Vagina (tissue), 2 donors: ENCODE measurements around the gene SAT2.

Experiments
- POLR2A ChIP-seq, 2 donors: fragments of 450-650 bp; IDR thresholded peaks; one replicate each; pipeline ENCODE4 v1.6.1; 2017; ENCODE audit warnings: antibody characterized with exemption in 2 of 2, mild to moderate bottlenecking in 2 of 2, moderate library complexity in 2 of 2
- TF ChIP-seq, protein P1 (sequence below), 3 experiments: fragments of 450-650 bp in 2 of 3; fragments of 200-600 bp in 1 of 3; sonication (generic) in 1 of 3; IDR thresholded peaks; one replicate each; pipeline ENCODE4 v1.5.1; 2017 to 2019; ENCODE audit warnings: antibody characterized with exemption in 3 of 3, mild to moderate bottlenecking in 2 of 3, moderate library complexity in 2 of 3

DNA sequence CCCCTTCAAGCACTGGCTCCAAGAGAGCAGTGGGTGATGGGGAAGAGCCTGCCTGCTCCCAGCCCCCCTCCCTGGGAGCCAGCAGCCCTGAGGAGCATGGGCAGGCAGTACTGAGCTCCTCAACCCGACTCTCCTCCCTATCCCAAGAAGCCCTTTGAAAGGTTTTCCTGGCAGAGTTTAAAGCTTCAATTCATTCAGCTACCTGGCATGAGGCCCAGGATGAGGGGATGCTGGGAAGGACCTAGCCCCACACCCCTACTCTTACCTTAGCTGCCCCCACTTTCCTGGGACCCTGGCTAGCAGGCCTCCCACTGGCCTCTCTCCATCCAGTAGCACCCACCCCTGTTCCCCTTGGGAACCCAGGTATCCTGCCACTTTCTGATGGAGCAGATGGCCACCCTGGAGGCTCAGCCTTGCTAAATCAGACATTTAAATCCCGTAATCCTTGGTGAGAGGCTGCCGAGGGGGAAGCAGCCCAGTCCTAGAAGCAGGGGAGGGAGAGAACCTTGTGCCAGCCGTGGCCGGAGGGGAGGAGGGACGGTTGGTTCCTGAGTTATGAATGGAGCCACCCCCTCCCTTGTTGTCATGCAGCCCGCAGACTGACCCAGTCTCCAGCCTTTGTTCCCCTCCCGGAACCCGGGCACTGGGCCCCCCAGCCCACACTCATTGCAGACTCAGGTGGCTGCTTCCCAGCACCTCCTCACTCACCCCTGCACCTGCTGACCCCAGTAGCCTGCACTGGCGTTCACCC, 40.2 kb upstream of the SAT2 start:
- TF ChIP-seq, protein P1, sequence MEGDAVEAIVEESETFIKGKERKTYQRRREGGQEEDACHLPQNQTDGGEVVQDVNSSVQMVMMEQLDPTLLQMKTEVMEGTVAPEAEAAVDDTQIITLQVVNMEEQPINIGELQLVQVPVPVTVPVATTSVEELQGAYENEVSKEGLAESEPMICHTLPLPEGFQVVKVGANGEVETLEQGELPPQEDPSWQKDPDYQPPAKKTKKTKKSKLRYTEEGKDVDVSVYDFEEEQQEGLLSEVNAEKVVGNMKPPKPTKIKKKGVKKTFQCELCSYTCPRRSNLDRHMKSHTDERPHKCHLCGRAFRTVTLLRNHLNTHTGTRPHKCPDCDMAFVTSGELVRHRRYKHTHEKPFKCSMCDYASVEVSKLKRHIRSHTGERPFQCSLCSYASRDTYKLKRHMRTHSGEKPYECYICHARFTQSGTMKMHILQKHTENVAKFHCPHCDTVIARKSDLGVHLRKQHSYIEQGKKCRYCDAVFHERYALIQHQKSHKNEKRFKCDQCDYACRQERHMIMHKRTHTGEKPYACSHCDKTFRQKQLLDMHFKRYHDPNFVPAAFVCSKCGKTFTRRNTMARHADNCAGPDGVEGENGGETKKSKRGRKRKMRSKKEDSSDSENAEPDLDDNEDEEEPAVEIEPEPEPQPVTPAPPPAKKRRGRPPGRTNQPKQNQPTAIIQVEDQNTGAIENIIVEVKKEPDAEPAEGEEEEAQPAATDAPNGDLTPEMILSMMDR (IDR thresholded peaks at IDR 0.05) = no peak
- TF ChIP-seq POLR2A (IDR thresholded peaks at IDR 0.05) = no peak
